Inferior parietal cortex (tissue), 1 donor: ENCODE data around the gene MAP4K1.
A peak's percentile ranks its signal among the peaks of the same experiment; 100 is the strongest.
"Not testable (repeated sequence)": the region's sequence is repeated elsewhere in the genome, so short reads cannot be mapped to it uniquely, and the experiment has no call there.

ENCODE experiments used
- DNase-seq: peaks from one replicate; pipeline ENCODE4 v3.0.0-alpha.2; 2016; ENCODE audit errors: extremely low spot score

Gene MAP4K1

GRCh38 chr19:38624822-38625221 is 7.1 kb upstream of the MAP4K1 start:
- DNase-seq, result no peak

GRCh38 chr19:38619361-38620174 is 1.8 kb upstream of the MAP4K1 start:
- no peak for DNase-seq

DNA sequence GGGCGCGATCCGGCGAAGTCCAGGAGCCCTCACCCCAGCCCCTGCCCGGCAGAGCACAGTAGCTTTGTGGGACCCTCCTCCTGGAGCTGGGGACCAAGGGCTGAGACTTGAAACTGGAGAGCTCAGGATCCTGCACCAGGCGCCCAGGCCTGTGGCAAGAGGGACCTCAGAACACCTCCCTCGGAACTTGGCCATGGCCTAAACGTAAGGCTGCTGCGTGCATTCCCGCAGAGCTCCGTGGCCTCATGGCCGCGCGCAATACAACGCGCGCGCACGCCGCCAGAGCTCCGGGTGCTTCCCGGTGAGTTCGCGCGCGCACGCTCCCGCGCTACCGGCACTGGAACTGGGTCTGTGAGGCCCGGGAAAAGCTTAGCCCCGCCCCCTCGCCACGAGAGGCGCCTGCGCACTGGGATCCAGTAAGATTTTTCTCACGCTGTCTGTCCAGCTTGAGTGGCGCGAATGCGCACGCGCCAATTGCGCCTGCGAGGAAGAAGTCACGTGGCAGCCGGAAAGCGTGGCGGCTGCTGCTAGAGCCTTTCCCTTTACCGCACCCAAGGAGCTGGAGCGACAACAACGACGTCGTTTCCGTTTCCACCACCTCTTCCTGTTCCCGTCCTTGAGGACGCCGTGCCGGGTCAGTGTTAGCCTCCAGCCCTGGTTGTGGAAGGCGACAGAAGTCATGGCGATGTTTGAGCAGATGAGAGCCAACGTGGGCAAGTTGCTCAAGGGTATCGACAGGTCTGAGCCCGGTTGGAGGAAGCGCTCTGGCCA is 1.0 kb upstream of the MAP4K1 start, which contains the start of gene EIF3K:
TSS of gene EIF3K (plus strand) at position 599 of the 771 bp plus-strand sequence. CDS start at position 680, 81 bp downstream.
- DNase-seq, result peak; percentile 99

DNA sequence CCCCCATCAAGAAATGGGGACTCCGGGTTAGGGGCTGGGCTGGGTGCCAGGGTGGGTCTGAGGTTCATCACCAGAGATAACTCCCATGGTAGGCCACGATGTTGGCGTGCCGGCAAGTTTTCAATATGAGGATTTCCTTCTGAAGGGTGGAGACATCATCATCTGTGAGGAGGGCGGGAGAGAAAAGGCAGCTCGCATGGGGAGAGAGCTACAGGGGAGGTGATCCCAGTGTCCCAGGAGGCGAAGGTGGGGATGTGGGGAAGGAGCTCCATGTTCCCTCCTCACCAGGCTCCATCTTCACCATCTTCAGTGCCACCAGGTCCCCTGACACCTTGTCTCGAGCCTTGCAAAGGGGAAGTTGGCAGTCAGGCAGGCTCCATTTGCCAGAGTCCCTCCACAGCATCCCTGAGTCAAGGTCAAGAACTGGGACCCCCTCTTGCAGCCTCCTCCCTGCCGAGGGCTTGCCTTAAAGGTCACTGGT is 430 bp downstream of the MAP4K1 start:
- DNase-seq, result no peak

DNA sequence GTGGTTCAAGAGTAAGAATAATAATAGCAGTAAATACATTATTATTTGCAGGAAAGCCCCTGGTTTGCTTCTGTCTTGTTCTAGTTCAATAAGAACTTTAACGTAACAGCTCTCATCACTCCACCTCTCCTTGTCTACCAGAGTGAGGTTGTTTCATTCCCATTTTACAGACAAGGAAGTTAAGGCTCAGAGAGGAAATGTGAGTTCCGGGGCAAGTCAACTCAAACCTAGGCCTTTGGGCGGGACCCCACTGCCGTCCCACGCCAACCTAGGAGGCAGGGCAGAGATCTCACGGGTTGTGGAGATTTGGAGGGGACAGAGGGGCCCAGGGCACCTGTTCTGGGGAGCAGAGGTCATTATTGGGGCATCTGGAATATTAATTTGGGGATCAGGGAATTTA is 1.5 kb downstream of the MAP4K1 start:
- DNase-seq, result no peak

DNA sequence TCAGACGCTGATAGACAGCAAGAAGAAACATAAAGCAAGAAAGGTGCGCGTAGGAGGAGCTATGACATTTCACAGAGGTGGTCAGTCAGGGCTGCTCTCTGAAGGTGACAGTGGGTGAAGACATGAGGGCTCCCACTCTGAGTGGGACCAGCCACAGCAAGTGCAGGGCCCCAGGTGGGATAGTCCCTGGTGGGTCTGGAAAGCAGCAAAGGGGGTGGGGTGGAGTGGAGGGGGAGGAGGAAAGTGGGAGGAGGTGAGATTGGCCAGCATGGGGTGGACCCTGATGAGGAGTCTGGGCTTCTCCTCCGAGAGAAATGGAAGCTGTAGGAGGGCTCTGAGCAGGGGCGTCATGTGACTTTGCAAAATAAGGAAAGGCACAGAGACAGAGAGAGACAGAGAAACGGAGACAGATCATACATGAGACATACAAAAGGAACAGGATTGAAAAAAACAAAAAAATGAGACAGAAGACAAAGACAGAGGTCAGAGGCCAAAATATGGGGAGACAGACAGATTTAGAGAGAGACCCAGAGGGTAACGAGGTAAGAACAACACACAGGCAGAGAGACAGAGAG is 2.7 kb downstream of the MAP4K1 start:
- no peak for DNase-seq

- no peak for DNase-seq
These were observed 3.5 kb downstream of the MAP4K1 start for GRCh38 chr19:38614289-38614688.

GRCh38 chr19:38606131-38606530 is 11.6 kb downstream of the MAP4K1 start:
- DNase-seq, result no peak

DNA sequence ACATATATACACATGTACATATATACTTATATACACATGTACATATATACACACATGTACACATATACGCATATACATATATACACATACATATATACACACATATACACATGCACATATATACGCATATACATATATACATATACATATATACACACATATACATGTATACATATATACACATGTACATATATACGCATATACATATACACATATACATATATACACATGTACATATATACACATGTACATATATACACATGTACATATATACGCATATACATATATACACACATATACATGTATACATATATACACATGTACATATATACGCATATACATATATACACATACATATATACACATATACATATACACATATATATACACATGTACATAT is 14.9 kb downstream of the MAP4K1 start:
- not testable (repeated sequence) for DNase-seq

DNA sequence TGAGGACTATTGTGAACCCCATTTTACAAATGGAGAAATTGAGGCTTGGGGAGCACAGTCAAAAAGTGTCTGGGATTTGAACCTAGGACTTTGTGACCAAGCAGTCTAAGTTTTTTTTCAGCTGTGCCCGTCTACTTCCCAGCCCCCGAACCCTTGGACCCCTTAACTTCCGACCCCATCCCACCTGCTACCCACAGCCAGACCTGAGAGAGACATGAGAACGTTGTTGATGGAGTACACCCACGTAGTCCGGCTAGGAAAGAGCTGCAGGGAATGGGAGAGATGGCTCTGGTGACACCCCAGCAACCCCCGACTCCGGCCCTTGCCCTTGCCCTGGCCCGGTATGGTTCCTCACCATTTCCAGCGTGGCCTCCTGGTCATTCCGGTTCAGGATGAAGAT is 18.0 kb downstream of the MAP4K1 start:
- DNase-seq, result no peak

DNA sequence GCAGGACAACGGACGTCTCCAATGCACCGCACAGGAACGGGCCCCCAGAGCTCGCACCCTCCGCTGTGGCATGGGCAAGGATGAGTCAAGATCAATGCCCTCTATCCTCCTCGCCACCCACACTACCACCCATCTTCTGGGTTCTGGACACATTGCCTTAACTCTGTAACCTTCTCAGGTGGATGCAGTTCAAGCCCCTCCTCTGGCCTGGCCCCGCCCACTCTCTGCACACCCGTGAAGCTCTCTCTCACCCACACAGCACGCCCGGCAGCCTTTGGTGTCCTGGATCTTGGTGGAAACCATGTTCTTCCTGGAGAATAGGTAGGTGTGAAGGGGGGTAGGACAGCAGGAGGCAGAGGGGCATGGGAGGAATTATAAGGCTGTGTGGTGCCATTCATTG is 20.7 kb downstream of the MAP4K1 start:
- DNase-seq, result no peak

GRCh38 chr19:38596057-38596981 is 21.4 kb downstream of the MAP4K1 start:
- peak; percentile 9 for DNase-seq

- DNase-seq, result no peak
These were observed 24.8 kb downstream of the MAP4K1 start for GRCh38 chr19:38592940-38593339.

GRCh38 chr19:38588041-38588440 is 29.7 kb downstream of the MAP4K1 start:
- no peak for DNase-seq

- no peak for DNase-seq
These were observed 30.2 kb downstream of the MAP4K1 start for GRCh38 chr19:38587562-38587961.

- no peak for DNase-seq
These were observed 33.8 kb downstream of the MAP4K1 start for GRCh38 chr19:38583985-38584305.

GRCh38 chr19:38583219-38583984 is 34.4 kb downstream of the MAP4K1 start:
- DNase-seq, result no peak

GRCh38 chr19:38580080-38580479 is 37.7 kb downstream of the MAP4K1 start:
- no peak for DNase-seq

DNA sequence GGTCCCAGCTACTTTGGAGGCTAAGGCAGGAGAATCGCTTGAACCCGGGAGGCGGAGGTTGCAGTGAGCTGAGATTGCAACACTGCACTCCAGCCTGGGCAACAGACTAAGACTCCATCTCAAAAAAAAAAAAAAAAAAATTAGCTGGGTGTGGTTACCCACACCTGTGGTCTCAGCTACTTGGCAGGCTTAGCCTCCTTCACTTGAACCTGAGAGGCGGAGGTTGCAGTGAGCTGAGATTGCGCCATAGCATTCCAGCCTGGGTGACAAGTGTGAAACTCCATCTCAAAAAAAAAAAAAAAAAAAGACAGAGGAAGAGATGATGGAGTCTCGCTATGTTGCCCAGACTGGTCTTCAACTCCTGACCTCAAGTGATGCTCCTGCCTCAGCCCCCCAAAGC is 38.4 kb downstream of the MAP4K1 start:
- DNase-seq, result not testable (repeated sequence)

GRCh38 chr19:38577826-38578225 is 39.9 kb downstream of the MAP4K1 start:
- no peak for DNase-seq

DNA sequence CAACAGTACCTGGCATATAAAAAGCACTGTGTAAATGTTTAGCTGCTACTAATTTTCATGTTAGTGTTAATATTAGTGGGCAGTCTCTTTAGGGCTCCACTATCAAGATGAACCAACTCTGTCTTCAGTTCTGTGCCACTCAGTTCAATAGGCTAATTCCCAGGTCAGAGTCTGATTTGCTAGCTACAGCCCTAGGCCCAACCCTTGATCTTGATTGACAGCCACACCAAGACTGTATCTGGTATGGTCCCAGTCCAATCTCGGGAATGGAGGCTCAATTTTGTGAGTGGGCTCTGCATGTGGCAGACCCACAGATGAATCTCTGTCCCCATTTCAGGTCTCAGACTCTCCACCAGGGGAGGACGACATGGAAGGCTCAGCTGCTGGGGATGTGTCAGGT is 46.1 kb downstream of the MAP4K1 start:
- no peak for DNase-seq
